MG63 (cell line): Measurements from ENCODE around the gene PDPK1. TPM values are rescaled to one million over a fixed set of nuclear protein-coding genes. Genes with fewer than 3 reads are reported as not detected.
"Not testable (repeated sequence)": the region's sequence is repeated elsewhere in the genome, so short reads cannot be mapped to it uniquely, and the experiment has no call there.

Experiments
- DNase-seq: peaks from one replicate; pipeline ENCODE4 v3.0.0-alpha.2; 2020
- H3K27me3 ChIP-seq: fragments of 250-450 bp; sonication (Bioruptor Pico); 2 replicates; pipeline ENCODE4 v1.5.1; 2020; ENCODE audit warnings: mild to moderate bottlenecking, moderate library complexity
- H3K36me3 ChIP-seq: fragments of 250-450 bp; sonication (Bioruptor Pico); 2 replicates; pipeline ENCODE4 v1.5.1; 2020; ENCODE audit warnings: mild to moderate bottlenecking, moderate library complexity
- H3K4me3 ChIP-seq: fragments of 250-450 bp; sonication (Bioruptor Pico); 2 replicates; pipeline ENCODE4 v1.5.1; 2020; ENCODE audit warnings: mild to moderate bottlenecking, moderate library complexity
- H3K9me3 ChIP-seq: fragments of 250-450 bp; sonication (Bioruptor Pico); 2 replicates; pipeline ENCODE4 v1.5.1; 2020; ENCODE audit warnings: mild to moderate bottlenecking, moderate library complexity
- total RNA-seq: library from RNA; depleted of rRNA; stranded (reverse); fragments of >200 nt; shearing (Covaris generic); gene quantifications from 2 replicates; pipeline ENCODE4 v1.2.3, GENCODE V29; 2014; ENCODE audit warnings: low replicate concordance

The PDPK1 gene
- total RNA-seq, 1 experiment from 2014 or later: 7.6 TPM

- peaks cover 22% of the 10 kb centered on the region for H3K36me3 ChIP-seq
- H3K27me3 ChIP-seq, H3K4me3 ChIP-seq, DNase-seq, H3K9me3 ChIP-seq: not testable (repeated sequence)
Observed at GRCh38 chr16:2609345-2609744, 71.5 kb downstream of the PDPK1 start.

- Histone ChIP-seq H3K27me3 (no peaks in the 10 kb centered on the region), H3K9me3 (no peaks in the 10 kb centered on the region), H3K36me3 (peaks cover 24% of the 10 kb centered on the region), H3K4me3 (no peak overlapping the region)
- DNase-seq: no peak
Observed at GRCh38 chr16:2609827-2610470, 72.1 kb downstream of the PDPK1 start.

- no peak for DNase-seq
- Histone ChIP-seq H3K4me3 (no peak overlapping the region), H3K27me3 (no peaks in the 10 kb centered on the region), H3K36me3 (peaks cover 22% of the 10 kb centered on the region), H3K9me3 (no peaks in the 10 kb centered on the region)
Observed at GRCh38 chr16:2610781-2611498, 73.1 kb downstream of the PDPK1 start.

- Histone ChIP-seq H3K27me3 (no peaks in the 10 kb centered on the region), H3K4me3 (no peak overlapping the region), H3K9me3 (no peaks in the 10 kb centered on the region), H3K36me3 (peaks cover 22% of the 10 kb centered on the region)
- DNase-seq: no peak
Observed at GRCh38 chr16:2611499-2611862, 73.7 kb downstream of the PDPK1 start.

- H3K4me3 ChIP-seq, H3K9me3 ChIP-seq, H3K27me3 ChIP-seq, DNase-seq: not testable (repeated sequence)
- H3K36me3 ChIP-seq: peaks cover 22% of the 10 kb centered on the region
Observed at GRCh38 chr16:2611877-2612276, 74.1 kb downstream of the PDPK1 start.

GRCh38 chr16:2613251-2613650, 75.4 kb downstream of the PDPK1 start:
- H3K9me3 ChIP-seq, DNase-seq, H3K4me3 ChIP-seq, H3K27me3 ChIP-seq: not testable (repeated sequence)
- H3K36me3 ChIP-seq: peaks cover 19% of the 10 kb centered on the region

GRCh38 chr16:2614761-2615191, 77.0 kb downstream of the PDPK1 start:
- no peak for DNase-seq
- Histone ChIP-seq H3K4me3 (no peak overlapping the region), H3K9me3 (no peaks in the 10 kb centered on the region), H3K36me3 (peaks cover 17% of the 10 kb centered on the region), H3K27me3 (no peaks in the 10 kb centered on the region)

GRCh38 chr16:2618964-2619363, 81.1 kb downstream of the PDPK1 start:
- not testable (repeated sequence) for DNase-seq, H3K4me3 ChIP-seq, H3K9me3 ChIP-seq, H3K36me3 ChIP-seq, H3K27me3 ChIP-seq

GRCh38 chr16:2619628-2620027, 81.8 kb downstream of the PDPK1 start:
- H3K4me3 ChIP-seq, DNase-seq, H3K9me3 ChIP-seq, H3K27me3 ChIP-seq, H3K36me3 ChIP-seq: not testable (repeated sequence)

GRCh38 chr16:2620870-2621269, 83.0 kb downstream of the PDPK1 start:
- not testable (repeated sequence) for H3K36me3 ChIP-seq, H3K9me3 ChIP-seq, DNase-seq, H3K4me3 ChIP-seq, H3K27me3 ChIP-seq

- H3K36me3 ChIP-seq, H3K9me3 ChIP-seq, H3K4me3 ChIP-seq, DNase-seq, H3K27me3 ChIP-seq: not testable (repeated sequence)
Observed at GRCh38 chr16:2621395-2621794, 83.6 kb downstream of the PDPK1 start.

- H3K36me3 ChIP-seq, H3K27me3 ChIP-seq, H3K4me3 ChIP-seq, DNase-seq, H3K9me3 ChIP-seq: not testable (repeated sequence)
Observed at GRCh38 chr16:2627075-2627474, 89.3 kb downstream of the PDPK1 start.

GRCh38 chr16:2631203-2631602, 93.4 kb downstream of the PDPK1 start:
- H3K36me3 ChIP-seq, H3K4me3 ChIP-seq, H3K9me3 ChIP-seq, DNase-seq, H3K27me3 ChIP-seq: not testable (repeated sequence)

GRCh38 chr16:2632291-2632690, 94.5 kb downstream of the PDPK1 start:
- H3K9me3 ChIP-seq, H3K4me3 ChIP-seq, DNase-seq, H3K36me3 ChIP-seq, H3K27me3 ChIP-seq: not testable (repeated sequence)

GRCh38 chr16:2639071-2639721, 101.4 kb downstream of the PDPK1 start:
- not testable (repeated sequence) for H3K27me3 ChIP-seq, H3K36me3 ChIP-seq, H3K4me3 ChIP-seq, H3K9me3 ChIP-seq, DNase-seq

GRCh38 chr16:2639722-2640072, 101.9 kb downstream of the PDPK1 start:
- not testable (repeated sequence) for H3K36me3 ChIP-seq, H3K27me3 ChIP-seq, H3K4me3 ChIP-seq, H3K9me3 ChIP-seq, DNase-seq

GRCh38 chr16:2642561-2642960, 104.7 kb downstream of the PDPK1 start:
- not testable (repeated sequence) for DNase-seq, H3K4me3 ChIP-seq, H3K9me3 ChIP-seq, H3K36me3 ChIP-seq, H3K27me3 ChIP-seq
